HEK293T (cell line): ENCODE measurements around the gene ZNF860.

Experiments
- ARNT ChIP-seq: fragments of 450-650 bp; IDR thresholded peaks from 2 replicates; pipeline ENCODE4 v1.6.1; 2017; ENCODE audit warnings: mild to moderate bottlenecking
- CTBP1 ChIP-seq: fragments of 450-650 bp; IDR thresholded peaks from 2 replicates; pipeline ENCODE4 v1.6.1; 2016; ENCODE audit warnings: borderline replicate concordance
- ELF4 ChIP-seq: fragments of 450-650 bp; IDR thresholded peaks from 2 replicates; pipeline ENCODE4 v1.6.1; 2017; ENCODE audit warnings: antibody characterized with exemption
- FOXA1 ChIP-seq: fragments of 450-650 bp; IDR thresholded peaks from 2 replicates; pipeline ENCODE4 v1.6.1; 2016; ENCODE audit warnings: mild to moderate bottlenecking
- FOXK2 ChIP-seq: fragments of 450-650 bp; IDR thresholded peaks from 2 replicates; pipeline ENCODE4 v1.6.1; 2016; ENCODE audit warnings: mild to moderate bottlenecking
- FOXM1 ChIP-seq: fragments of 450-650 bp; IDR thresholded peaks from 2 replicates; pipeline ENCODE4 v1.6.1; 2017; ENCODE audit warnings: mild to moderate bottlenecking, borderline replicate concordance
- HDGF ChIP-seq: fragments of 450-650 bp; IDR thresholded peaks from 2 replicates; pipeline ENCODE4 v1.6.1; 2017; ENCODE audit warnings: antibody characterized with exemption, borderline replicate concordance
- LEF1 ChIP-seq: fragments of 450-650 bp; IDR thresholded peaks from 2 replicates; pipeline ENCODE4 v1.6.1; 2017; ENCODE audit warnings: mild to moderate bottlenecking, borderline replicate concordance
- NFRKB ChIP-seq: fragments of 450-650 bp; IDR thresholded peaks from 2 replicates; pipeline ENCODE4 v1.6.1; 2016; ENCODE audit warnings: mild to moderate bottlenecking, moderate library complexity
- SP1 ChIP-seq: fragments of 450-650 bp; IDR thresholded peaks from 2 replicates; pipeline ENCODE4 v1.6.1; 2017
- SUZ12 ChIP-seq: fragments of 450-650 bp; IDR thresholded peaks from 2 replicates; pipeline ENCODE4 v1.6.1; 2016; ENCODE audit warnings: mild to moderate bottlenecking
- TARDBP ChIP-seq: fragments of 450-650 bp; IDR thresholded peaks from 2 replicates; pipeline ENCODE4 v1.6.1; 2016
- TF ChIP-seq, protein P1 (sequence below): fragments of 450-650 bp; IDR thresholded peaks from 2 replicates; pipeline ENCODE4 v1.6.1; 2016

DNA sequence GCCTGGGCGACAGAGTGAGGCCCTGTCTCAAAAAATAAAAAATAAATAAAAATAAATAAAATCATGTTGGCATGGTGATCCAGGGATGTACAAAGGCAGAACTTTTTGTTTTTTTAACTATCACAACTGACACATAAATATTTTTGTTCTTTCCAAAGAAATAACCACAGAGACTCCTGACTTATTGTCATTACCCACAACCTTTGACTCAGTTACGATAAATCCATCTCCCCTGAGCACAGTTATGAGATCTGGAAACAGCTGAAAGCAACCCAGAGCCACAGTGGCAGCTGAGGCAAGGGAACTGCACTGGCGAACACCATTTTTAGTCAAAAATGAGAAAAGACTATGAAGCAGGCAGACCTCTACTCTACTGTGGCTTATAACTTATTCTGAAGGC, 24.4 kb upstream of the ZNF860 start:
- TF ChIP-seq, protein P1, sequence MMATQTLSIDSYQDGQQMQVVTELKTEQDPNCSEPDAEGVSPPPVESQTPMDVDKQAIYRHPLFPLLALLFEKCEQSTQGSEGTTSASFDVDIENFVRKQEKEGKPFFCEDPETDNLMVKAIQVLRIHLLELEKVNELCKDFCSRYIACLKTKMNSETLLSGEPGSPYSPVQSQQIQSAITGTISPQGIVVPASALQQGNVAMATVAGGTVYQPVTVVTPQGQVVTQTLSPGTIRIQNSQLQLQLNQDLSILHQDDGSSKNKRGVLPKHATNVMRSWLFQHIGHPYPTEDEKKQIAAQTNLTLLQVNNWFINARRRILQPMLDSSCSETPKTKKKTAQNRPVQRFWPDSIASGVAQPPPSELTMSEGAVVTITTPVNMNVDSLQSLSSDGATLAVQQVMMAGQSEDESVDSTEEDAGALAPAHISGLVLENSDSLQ = no peak
- TF ChIP-seq CTBP1 (no peak), TARDBP (no peak), SUZ12 (no peak), LEF1 (no peak), FOXK2 (no peak), NFRKB (no peak), SP1 (no peak), FOXM1 (no peak), ARNT (no peak), HDGF (no peak), ELF4 (no peak), FOXA1 (no peak)
